SU-DHL-6 (cell line): ENCODE data around the gene ADARB2.

ENCODE experiments used
- H2AFZ ChIP-seq: fragments of 200-600 bp; sonication (generic); 2 replicates; pipeline ENCODE4 v1.6.1; 2014; ENCODE audit warnings: low read depth, mild to moderate bottlenecking, moderate library complexity, mixed read lengths, antibody characterized with exemption, low read length; ENCODE audit not compliant: severe bottlenecking
- H3F3A ChIP-seq: fragments of 200-600 bp; shearing (Covaris generic); 2 replicates; pipeline ENCODE4 v1.6.0; 2016; ENCODE audit warnings: antibody characterized with exemption, mild to moderate bottlenecking; ENCODE audit not compliant: insufficient read depth
- H3K27ac ChIP-seq: fragments of 200-600 bp; sonication (generic); 2 replicates; pipeline ENCODE4 v1.5.1; 2016; ENCODE audit warnings: low read depth, mild to moderate bottlenecking, low read length, moderate library complexity, mixed read lengths
- H3K27me3 ChIP-seq: fragments of 200-600 bp; sonication (generic), shearing (Covaris generic); 2 replicates; pipeline ENCODE4 v1.6.0; 2014; ENCODE audit warnings: mild to moderate bottlenecking, low read length
- H3K36me3 ChIP-seq: fragments of 200-600 bp; sonication (generic); 2 replicates; pipeline ENCODE4 v1.6.1; 2014; ENCODE audit warnings: mild to moderate bottlenecking, low read length, mixed read lengths
- H3K4me2 ChIP-seq: fragments of 300-600, 200-600 bp; shearing (Covaris generic), sonication (generic); 2 replicates; pipeline ENCODE4 v1.6.0; 2014; ENCODE audit warnings: low read length, low read depth, mild to moderate bottlenecking; ENCODE audit not compliant: poor library complexity, severe bottlenecking
- H3K4me3 ChIP-seq: fragments of 200-600 bp; sonication (generic); 2 replicates; pipeline ENCODE4 v1.5.1; 2014; ENCODE audit warnings: antibody characterized with exemption, low read length, mild to moderate bottlenecking, mixed read lengths; ENCODE audit not compliant: insufficient read depth, poor library complexity, severe bottlenecking
- H3K79me2 ChIP-seq: fragments of 200-600 bp; sonication (generic); 2 replicates; pipeline ENCODE4 v1.6.1; 2014; ENCODE audit warnings: mild to moderate bottlenecking, low read length, moderate library complexity; ENCODE audit not compliant: insufficient read depth
- H3K9ac ChIP-seq: fragments of 200-600 bp; sonication (generic); 2 replicates; pipeline ENCODE4 v1.7.0; 2014; ENCODE audit warnings: mild to moderate bottlenecking, low read length
- H3K9me2 ChIP-seq: fragments of 200-600 bp; sonication (generic); replicated peaks from 2 replicates; pipeline ENCODE4 v1.6.1; 2014; ENCODE audit warnings: low read length; ENCODE audit not compliant: insufficient read depth
- H3K9me3 ChIP-seq: fragments of 200-600 bp; sonication (generic); 2 replicates; pipeline ENCODE4 v1.6.1; 2014; ENCODE audit warnings: low read length, mixed read lengths; ENCODE audit not compliant: insufficient read depth
- H4K20me1 ChIP-seq: fragments of 200-600 bp; sonication (generic); 2 replicates; pipeline ENCODE4 v1.6.1; 2014; ENCODE audit warnings: low read depth, mild to moderate bottlenecking, antibody characterized with exemption, low read length, moderate library complexity, mixed read lengths
- EZH2phosphoT487 ChIP-seq: fragments of 200-600 bp; sonication (generic), shearing (Covaris generic); conservative IDR thresholded peaks from 2 replicates; pipeline ENCODE4 v1.6.1; 2018; ENCODE audit warnings: mild to moderate bottlenecking, antibody characterized with exemption, low read length, moderate library complexity, mixed read lengths
- TF ChIP-seq, protein P1 (sequence below): fragments of 200-600 bp; sonication (generic); IDR thresholded peaks from one replicate; pipeline ENCODE4 v1.5.1; 2017; ENCODE audit warnings: antibody characterized with exemption, mild to moderate bottlenecking, low read length, moderate library complexity; ENCODE audit not compliant: insufficient read depth, poor library complexity, severe bottlenecking

The ADARB2 gene

DNA sequence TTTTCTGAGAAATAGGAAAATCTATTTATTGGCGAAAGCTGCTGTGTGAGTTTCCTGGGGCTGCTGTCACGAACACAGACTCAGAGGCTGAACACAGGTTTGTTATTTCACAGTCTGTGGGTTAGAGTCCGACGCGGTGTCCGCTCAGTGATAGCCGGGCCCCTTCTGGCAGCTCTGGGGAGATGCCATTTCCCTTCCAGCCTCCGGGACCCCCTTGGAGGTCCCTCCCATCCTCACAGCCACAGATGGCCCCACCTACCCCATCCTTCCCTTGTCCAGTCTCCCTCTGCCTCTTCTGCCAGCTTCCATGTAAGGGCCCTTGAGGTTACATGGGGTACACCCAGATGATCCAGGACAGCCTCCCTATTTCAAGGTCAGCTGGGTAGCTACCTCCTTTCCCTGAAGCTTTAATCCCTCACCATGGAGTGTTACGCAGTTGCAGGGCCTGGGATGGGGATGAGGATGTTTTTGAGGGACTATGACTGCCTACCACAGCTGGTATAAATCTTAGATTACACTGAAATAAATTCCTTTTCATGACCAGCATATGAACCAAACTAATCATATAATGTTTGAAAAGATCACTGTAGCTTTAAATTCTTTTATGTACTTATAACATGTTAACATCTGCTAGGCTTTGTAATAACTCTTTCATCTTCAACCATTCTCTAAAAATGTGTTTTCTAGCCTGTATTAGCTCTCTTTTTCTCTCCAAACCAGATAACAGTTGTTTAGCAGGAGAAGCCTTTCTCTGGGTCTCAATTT, 582.6 kb downstream of the ADARB2 start:
- no peak overlapping the region for H3K9ac ChIP-seq
- no peaks in the 10 kb centered on the region for H3F3A ChIP-seq
- H3K4me2 ChIP-seq: no peak overlapping the region
- TF ChIP-seq, protein P1, sequence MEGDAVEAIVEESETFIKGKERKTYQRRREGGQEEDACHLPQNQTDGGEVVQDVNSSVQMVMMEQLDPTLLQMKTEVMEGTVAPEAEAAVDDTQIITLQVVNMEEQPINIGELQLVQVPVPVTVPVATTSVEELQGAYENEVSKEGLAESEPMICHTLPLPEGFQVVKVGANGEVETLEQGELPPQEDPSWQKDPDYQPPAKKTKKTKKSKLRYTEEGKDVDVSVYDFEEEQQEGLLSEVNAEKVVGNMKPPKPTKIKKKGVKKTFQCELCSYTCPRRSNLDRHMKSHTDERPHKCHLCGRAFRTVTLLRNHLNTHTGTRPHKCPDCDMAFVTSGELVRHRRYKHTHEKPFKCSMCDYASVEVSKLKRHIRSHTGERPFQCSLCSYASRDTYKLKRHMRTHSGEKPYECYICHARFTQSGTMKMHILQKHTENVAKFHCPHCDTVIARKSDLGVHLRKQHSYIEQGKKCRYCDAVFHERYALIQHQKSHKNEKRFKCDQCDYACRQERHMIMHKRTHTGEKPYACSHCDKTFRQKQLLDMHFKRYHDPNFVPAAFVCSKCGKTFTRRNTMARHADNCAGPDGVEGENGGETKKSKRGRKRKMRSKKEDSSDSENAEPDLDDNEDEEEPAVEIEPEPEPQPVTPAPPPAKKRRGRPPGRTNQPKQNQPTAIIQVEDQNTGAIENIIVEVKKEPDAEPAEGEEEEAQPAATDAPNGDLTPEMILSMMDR: no peak
- no peak for TF ChIP-seq EZH2phosphoT487
- no peak overlapping the region for H2AFZ ChIP-seq
- H3K27ac ChIP-seq: no peak overlapping the region
- no peaks in the 10 kb centered on the region for H3K27me3 ChIP-seq
- H3K9me2 ChIP-seq: no peaks in the 10 kb centered on the region
- no peaks in the 10 kb centered on the region for H4K20me1 ChIP-seq
- no peaks in the 10 kb centered on the region for H3K36me3 ChIP-seq
- no peaks in the 10 kb centered on the region for H3K9me3 ChIP-seq
- H3K79me2 ChIP-seq: no peaks in the 10 kb centered on the region
- no peak overlapping the region for H3K4me3 ChIP-seq

DNA sequence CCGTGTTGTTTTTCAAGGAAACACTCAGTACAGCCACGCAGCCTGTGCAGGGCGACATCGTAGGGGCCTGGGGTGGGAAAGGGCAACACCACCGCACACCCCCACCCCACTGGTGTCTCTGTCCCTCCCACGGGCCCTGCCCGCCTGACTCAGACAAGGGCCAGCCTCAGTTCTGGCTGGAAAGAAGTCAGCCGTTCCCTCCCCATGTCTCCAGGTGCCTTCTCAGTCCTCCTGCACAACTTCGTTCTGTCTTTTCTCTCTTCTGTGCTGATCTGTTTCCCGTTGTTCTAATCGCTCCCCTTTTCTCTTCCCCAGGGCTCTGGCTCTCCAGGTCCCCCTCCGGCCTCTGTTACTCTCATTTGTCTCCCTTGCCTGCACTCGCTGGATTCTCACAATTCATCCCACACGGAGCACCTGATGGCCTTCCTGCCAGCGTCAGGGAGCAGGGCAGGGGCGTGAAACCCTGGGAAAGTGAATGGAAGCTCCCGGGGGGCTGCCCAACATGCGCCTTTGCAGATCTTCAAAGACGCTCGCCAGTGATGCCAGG, 583.4 kb downstream of the ADARB2 start:
- Histone ChIP-seq H3K27ac (no peak overlapping the region), H3K27me3 (no peaks in the 10 kb centered on the region), H3F3A (no peaks in the 10 kb centered on the region), H3K36me3 (no peaks in the 10 kb centered on the region), H3K9me3 (no peaks in the 10 kb centered on the region), H3K79me2 (no peaks in the 10 kb centered on the region), H2AFZ (no peak overlapping the region), H3K9me2 (no peaks in the 10 kb centered on the region), H3K9ac (no peak overlapping the region), H4K20me1 (no peaks in the 10 kb centered on the region), H3K4me2 (no peak overlapping the region), H3K4me3 (no peak overlapping the region)
- TF ChIP-seq, protein P1: no peak
- no peak for TF ChIP-seq EZH2phosphoT487

DNA sequence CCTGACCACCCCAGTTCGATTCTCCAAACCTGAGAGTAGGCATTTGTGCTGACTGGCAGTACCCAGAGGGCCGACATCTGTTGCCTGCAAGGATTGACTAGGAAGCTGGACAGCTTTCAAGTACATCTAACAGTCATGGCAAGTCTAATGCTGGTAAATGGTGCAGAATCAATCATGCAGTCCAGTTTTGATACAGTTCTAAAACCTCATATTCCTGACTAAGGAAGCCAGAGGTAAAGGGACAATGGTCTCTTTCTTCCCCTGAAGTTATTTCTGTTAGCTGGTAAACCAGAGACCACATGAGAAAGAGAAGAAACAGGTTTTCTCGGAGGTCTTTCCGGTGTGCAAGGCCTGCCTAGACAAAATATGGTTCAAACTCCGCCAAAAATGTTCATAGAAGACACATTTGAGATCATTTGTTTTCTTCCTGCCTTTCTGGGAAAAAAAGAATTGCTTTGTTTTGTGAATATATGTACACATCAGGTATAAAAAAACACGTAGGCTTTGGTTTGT, 584.0 kb downstream of the ADARB2 start:
- Histone ChIP-seq H4K20me1 (no peaks in the 10 kb centered on the region), H3K27me3 (no peaks in the 10 kb centered on the region), H3K79me2 (no peaks in the 10 kb centered on the region), H3K4me2 (no peak overlapping the region), H3F3A (no peaks in the 10 kb centered on the region), H3K36me3 (no peaks in the 10 kb centered on the region), H3K4me3 (no peak overlapping the region), H3K9me3 (no peaks in the 10 kb centered on the region), H3K9ac (no peak overlapping the region), H2AFZ (no peak overlapping the region), H3K27ac (no peak overlapping the region), H3K9me2 (no peaks in the 10 kb centered on the region)
- TF ChIP-seq, protein P1: no peak
- no peak for TF ChIP-seq EZH2phosphoT487
